ENCODE measurements around the gene BAIAP3. TPM values are rescaled to one million over a fixed set of nuclear protein-coding genes. Genes with fewer than 3 reads are reported as not detected.

Gene BAIAP3
- total RNA-seq, 1 experiment from 2014 or later, result not detected

DNA sequence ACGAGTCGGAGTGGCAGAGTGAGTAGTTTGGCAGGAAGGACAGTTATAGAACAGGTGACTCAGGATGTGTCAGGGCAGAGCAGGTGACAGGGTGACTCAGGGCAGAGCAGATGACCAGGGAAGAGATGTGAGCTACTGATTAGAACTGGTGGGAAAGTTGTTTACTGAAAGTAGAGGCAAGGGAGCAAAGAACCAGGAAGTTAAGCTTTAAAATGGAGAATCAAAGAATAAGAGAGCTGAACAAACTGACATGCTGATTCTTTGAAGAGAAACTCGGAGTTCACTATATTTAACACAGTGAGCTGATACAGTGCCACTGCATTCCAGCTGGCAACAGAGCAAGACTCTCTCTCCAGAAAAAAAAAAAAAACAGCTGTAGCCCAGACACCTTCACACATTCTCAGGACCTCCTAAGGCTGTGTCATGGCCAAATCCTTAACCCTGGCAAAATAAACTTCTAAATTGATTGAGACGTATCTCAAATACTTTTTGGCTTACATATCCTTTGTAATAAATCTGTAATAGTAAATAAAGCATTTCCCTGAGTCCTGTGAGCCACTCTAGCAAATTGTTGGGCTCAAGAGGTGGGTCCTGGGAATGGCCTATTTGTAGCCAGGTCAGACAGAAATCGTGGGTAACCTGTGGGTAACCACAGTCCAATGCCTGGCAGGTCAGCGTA lies 36.3 kb upstream of the BAIAP3 start:
- H3K27ac ChIP-seq (ENCODE audit: low read length), result no peak overlapping the region
- H3K4me2 ChIP-seq (ENCODE audit: low read depth, low read length, poor library complexity, severe bottlenecking), result no peak overlapping the region
- H3K4me3 ChIP-seq (ENCODE audit: low read length), result no peak overlapping the region
- no peaks in the 10 kb centered on the region for H3K9me2 ChIP-seq (replicated peaks; ENCODE audit: insufficient read depth, low read length)
- no peaks in the 10 kb centered on the region for H3K79me2 ChIP-seq (ENCODE audit: low read length)
- no peaks in the 10 kb centered on the region for H3K27me3 ChIP-seq (ENCODE audit: low read length)
- H4K20me1 ChIP-seq (ENCODE audit: insufficient read depth, low read depth, low read length), result peaks cover 6% of the 10 kb centered on the region; the same call in 1 of the 2 replicates
- no peaks in the 10 kb centered on the region for H3K36me3 ChIP-seq (ENCODE audit: insufficient read depth, low read length)
- H2AFZ ChIP-seq (ENCODE audit: low read length), result no peak overlapping the region
- no peak for DNase-seq
- no peaks in the 10 kb centered on the region for H3K9me3 ChIP-seq (ENCODE audit: low read length)
- peaks cover 11% of the 10 kb centered on the region for H3K4me1 ChIP-seq (ENCODE audit: low read length)
- no peak overlapping the region for H3K9ac ChIP-seq (ENCODE audit: low read length)

DNA sequence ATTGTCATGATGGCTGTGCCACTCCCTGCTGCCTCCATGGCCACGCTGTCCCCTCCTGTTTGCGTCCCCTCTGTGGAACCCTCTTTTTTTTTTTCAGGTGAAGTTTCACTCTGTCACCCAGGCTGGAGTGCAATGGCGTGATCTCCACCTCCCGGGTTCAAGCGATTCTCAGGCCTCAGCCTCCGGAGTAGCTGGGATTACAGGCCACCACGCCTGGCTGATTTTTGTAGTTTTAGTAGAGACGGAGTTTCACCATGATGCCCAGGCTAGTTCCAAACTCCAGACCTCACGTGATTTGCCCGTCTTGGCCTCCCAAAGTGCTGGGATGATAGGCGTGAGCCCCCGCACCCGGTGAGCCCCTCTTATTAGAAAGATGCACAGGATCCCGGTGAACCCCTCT lies 35.0 kb upstream of the BAIAP3 start:
- peaks cover 9% of the 10 kb centered on the region for H3K4me1 ChIP-seq (ENCODE audit: low read length)
- no peaks in the 10 kb centered on the region for H3K9me3 ChIP-seq (ENCODE audit: low read length)
- no peak overlapping the region for H3K27ac ChIP-seq (ENCODE audit: low read length)

DNA sequence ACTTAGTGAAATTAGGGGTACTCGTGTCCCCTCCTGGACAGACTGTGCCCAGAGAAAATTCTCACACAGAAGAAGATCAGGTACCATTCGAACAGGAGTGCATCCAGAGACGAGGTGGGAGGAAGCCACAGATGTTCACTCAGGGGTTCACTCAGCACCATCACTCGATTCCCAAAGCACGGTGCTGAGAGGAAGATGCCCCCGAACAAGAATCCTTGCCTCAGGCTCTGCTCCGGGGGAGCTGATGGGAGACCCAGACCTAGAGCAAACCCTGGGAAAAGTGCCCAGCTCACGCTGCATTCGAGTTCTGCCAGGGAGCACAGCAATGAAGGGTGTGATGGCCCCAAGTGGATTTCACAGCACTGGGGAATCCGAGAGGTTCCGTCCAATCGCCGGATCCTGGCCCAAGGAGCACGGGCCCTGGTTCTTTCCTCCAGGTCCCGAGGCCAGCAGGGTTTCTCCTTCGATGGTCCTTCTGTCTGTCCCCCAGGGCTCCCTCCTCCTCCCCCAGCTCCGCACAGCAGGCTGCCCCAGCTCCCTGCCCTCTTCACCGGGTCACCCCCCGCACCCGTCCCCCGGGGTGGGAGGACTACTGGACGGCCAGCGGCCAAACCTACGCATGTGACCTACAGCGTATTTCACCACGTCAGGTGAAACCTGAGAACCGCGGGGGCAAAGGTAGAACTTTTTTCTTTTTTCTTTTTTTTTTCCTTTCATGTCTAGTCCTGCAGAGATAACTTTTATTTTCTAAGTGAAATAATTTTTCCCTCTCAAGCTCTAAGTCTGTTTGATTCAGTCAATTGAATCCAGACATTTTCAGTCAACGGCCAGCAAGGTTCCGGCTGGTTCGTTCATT lies 34.2 kb upstream of the BAIAP3 start:
- H3K9me3 ChIP-seq (ENCODE audit: low read length), result no peaks in the 10 kb centered on the region
- no peak for DNase-seq
- H3K36me3 ChIP-seq (ENCODE audit: insufficient read depth, low read length), result no peaks in the 10 kb centered on the region
- no peak overlapping the region for H2AFZ ChIP-seq (ENCODE audit: low read length)
- no peaks in the 10 kb centered on the region for H3K79me2 ChIP-seq (ENCODE audit: low read length)
- no peaks in the 10 kb centered on the region for H3K9me2 ChIP-seq (replicated peaks; ENCODE audit: insufficient read depth, low read length)
- no peak overlapping the region for H3K4me2 ChIP-seq (ENCODE audit: low read depth, low read length, poor library complexity, severe bottlenecking)
- peaks cover 6% of the 10 kb centered on the region; the same call in 1 of the 2 replicates for H4K20me1 ChIP-seq (ENCODE audit: insufficient read depth, low read depth, low read length)
- no peak overlapping the region for H3K4me3 ChIP-seq (ENCODE audit: low read length)
- no peak overlapping the region for H3K27ac ChIP-seq (ENCODE audit: low read length)
- no peaks in the 10 kb centered on the region for H3K27me3 ChIP-seq (ENCODE audit: low read length)
- peaks cover 10% of the 10 kb centered on the region for H3K4me1 ChIP-seq (ENCODE audit: low read length)
- no peak overlapping the region for H3K9ac ChIP-seq (ENCODE audit: low read length)

More for the DNA sequence above, 35.0 kb upstream of the BAIAP3 start:
- Histone ChIP-seq H3K4me3 (ENCODE audit: low read length) (no peak overlapping the region), H4K20me1 (ENCODE audit: insufficient read depth, low read depth, low read length) (peaks cover 6% of the 10 kb centered on the region; the same call in 1 of the 2 replicates), H3K79me2 (ENCODE audit: low read length) (no peaks in the 10 kb centered on the region), H3K4me2 (ENCODE audit: low read depth, low read length, poor library complexity, severe bottlenecking) (no peak overlapping the region), H3K9me2 (replicated peaks; ENCODE audit: insufficient read depth, low read length) (no peaks in the 10 kb centered on the region), H3K27me3 (ENCODE audit: low read length) (no peaks in the 10 kb centered on the region), H3K9ac (ENCODE audit: low read length) (no peak overlapping the region), H2AFZ (ENCODE audit: low read length) (no peak overlapping the region), H3K36me3 (ENCODE audit: insufficient read depth, low read length) (no peaks in the 10 kb centered on the region)
- DNase-seq, result no peak

DNA sequence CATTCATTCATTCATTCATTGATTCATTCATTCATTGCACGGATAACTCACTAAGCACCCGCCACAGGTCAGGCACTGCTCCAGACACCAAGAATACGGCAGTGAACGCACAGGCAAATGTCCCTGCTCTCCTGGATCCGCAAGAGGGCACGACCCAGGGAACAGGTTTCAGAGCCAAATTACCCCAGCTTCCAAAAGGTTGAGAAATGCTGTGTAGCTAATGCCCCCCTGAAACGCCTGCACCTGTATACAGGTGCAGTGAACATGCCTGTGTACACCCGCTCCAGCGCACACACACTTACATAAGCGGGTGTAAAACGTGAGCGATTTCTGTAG lies 33.6 kb upstream of the BAIAP3 start:
- Histone ChIP-seq H3K27ac (ENCODE audit: low read length) (no peak overlapping the region), H2AFZ (ENCODE audit: low read length) (no peak overlapping the region), H3K9ac (ENCODE audit: low read length) (no peak overlapping the region), H3K4me1 (ENCODE audit: low read length) (peaks cover 11% of the 10 kb centered on the region; the same call in 1 of the 2 replicates), H3K4me3 (ENCODE audit: low read length) (no peak overlapping the region), H3K9me2 (replicated peaks; ENCODE audit: insufficient read depth, low read length) (no peaks in the 10 kb centered on the region), H4K20me1 (ENCODE audit: insufficient read depth, low read depth, low read length) (peaks cover 6% of the 10 kb centered on the region; the same call in 1 of the 2 replicates), H3K9me3 (ENCODE audit: low read length) (no peaks in the 10 kb centered on the region), H3K4me2 (ENCODE audit: low read depth, low read length, poor library complexity, severe bottlenecking) (no peak overlapping the region), H3K36me3 (ENCODE audit: insufficient read depth, low read length) (no peaks in the 10 kb centered on the region), H3K79me2 (ENCODE audit: low read length) (no peaks in the 10 kb centered on the region), H3K27me3 (ENCODE audit: low read length) (no peaks in the 10 kb centered on the region)
- no peak for DNase-seq

GRCh38 chr16:1300664-1301476 lies 32.6 kb upstream of the BAIAP3 start:
- Histone ChIP-seq H3K9me3 (ENCODE audit: low read length) (no peaks in the 10 kb centered on the region), H3K79me2 (ENCODE audit: low read length) (no peaks in the 10 kb centered on the region), H3K9me2 (replicated peaks; ENCODE audit: insufficient read depth, low read length) (no peaks in the 10 kb centered on the region), H3K4me2 (ENCODE audit: low read depth, low read length, poor library complexity, severe bottlenecking) (no peak overlapping the region), H3K9ac (ENCODE audit: low read length) (no peak overlapping the region), H3K27ac (ENCODE audit: low read length) (no peak overlapping the region), H3K36me3 (ENCODE audit: insufficient read depth, low read length) (no peaks in the 10 kb centered on the region), H2AFZ (ENCODE audit: low read length) (no peak overlapping the region), H3K27me3 (ENCODE audit: low read length) (no peaks in the 10 kb centered on the region), H4K20me1 (ENCODE audit: insufficient read depth, low read depth, low read length) (peaks cover 6% of the 10 kb centered on the region; the same call in 1 of the 2 replicates), H3K4me1 (ENCODE audit: low read length) (peaks cover 11% of the 10 kb centered on the region; the same call in 1 of the 2 replicates), H3K4me3 (ENCODE audit: low read length) (no peak overlapping the region)
- peak; percentile 83 for DNase-seq

DNA sequence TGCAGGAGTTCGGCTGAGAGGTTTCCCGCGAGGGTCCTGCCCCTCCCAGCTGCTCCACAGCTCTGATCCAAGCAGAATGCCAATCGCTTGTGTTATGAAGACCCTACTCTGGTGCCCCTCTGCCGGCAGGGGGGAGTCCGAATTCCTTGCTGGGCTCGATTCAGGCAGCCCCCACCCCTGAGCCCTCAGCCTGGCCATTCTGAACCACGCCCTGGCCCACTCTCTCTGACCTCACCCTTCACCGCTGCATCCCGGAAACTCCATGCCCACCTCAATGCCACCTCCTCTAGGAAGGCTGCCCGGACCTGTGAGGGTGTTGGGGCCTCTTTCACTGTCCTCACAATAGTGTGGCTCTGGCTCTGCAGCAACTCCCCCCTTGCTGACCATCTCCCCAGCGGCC lies 31.9 kb upstream of the BAIAP3 start:
- peaks cover 11% of the 10 kb centered on the region; the same call in 1 of the 2 replicates for H3K4me1 ChIP-seq (ENCODE audit: low read length)
- H3K36me3 ChIP-seq (ENCODE audit: insufficient read depth, low read length), result no peaks in the 10 kb centered on the region
- H3K9ac ChIP-seq (ENCODE audit: low read length), result no peak overlapping the region
- no peak for DNase-seq
- H3K27ac ChIP-seq (ENCODE audit: low read length), result no peak overlapping the region
- H3K4me3 ChIP-seq (ENCODE audit: low read length), result no peak overlapping the region
- no peaks in the 10 kb centered on the region for H3K9me2 ChIP-seq (replicated peaks; ENCODE audit: insufficient read depth, low read length)
- H3K4me2 ChIP-seq (ENCODE audit: low read depth, low read length, poor library complexity, severe bottlenecking), result no peak overlapping the region
- H3K79me2 ChIP-seq (ENCODE audit: low read length), result no peaks in the 10 kb centered on the region
- H3K9me3 ChIP-seq (ENCODE audit: low read length), result no peaks in the 10 kb centered on the region
- H3K27me3 ChIP-seq (ENCODE audit: low read length), result no peaks in the 10 kb centered on the region
- no peak overlapping the region for H2AFZ ChIP-seq (ENCODE audit: low read length)
- peaks cover 6% of the 10 kb centered on the region; the same call in 1 of the 2 replicates for H4K20me1 ChIP-seq (ENCODE audit: insufficient read depth, low read depth, low read length)

GRCh38 chr16:1305823-1306222 lies 27.6 kb upstream of the BAIAP3 start:
- Histone ChIP-seq H3K9me3 (ENCODE audit: low read length) (no peaks in the 10 kb centered on the region), H4K20me1 (ENCODE audit: insufficient read depth, low read depth, low read length) (peaks cover 9% of the 10 kb centered on the region), H3K27ac (ENCODE audit: low read length) (no peak overlapping the region), H3K4me3 (ENCODE audit: low read length) (no peak overlapping the region), H3K79me2 (ENCODE audit: low read length) (peaks cover 10% of the 10 kb centered on the region), H3K36me3 (ENCODE audit: insufficient read depth, low read length) (no peaks in the 10 kb centered on the region), H3K4me1 (ENCODE audit: low read length) (peaks cover 15% of the 10 kb centered on the region), H3K9ac (ENCODE audit: low read length) (no peak overlapping the region), H3K9me2 (replicated peaks; ENCODE audit: insufficient read depth, low read length) (no peaks in the 10 kb centered on the region), H3K4me2 (ENCODE audit: low read depth, low read length, poor library complexity, severe bottlenecking) (no peak overlapping the region), H3K27me3 (ENCODE audit: low read length) (no peaks in the 10 kb centered on the region), H2AFZ (ENCODE audit: low read length) (no peak overlapping the region)
- no peak for DNase-seq

- no peaks in the 10 kb centered on the region for H3K27me3 ChIP-seq (ENCODE audit: low read length)
- H3K4me3 ChIP-seq (ENCODE audit: low read length), result no peak overlapping the region
- peaks cover 14% of the 10 kb centered on the region for H4K20me1 ChIP-seq (ENCODE audit: insufficient read depth, low read depth, low read length)
- no peaks in the 10 kb centered on the region for H3K9me3 ChIP-seq (ENCODE audit: low read length)
- H3K9ac ChIP-seq (ENCODE audit: low read length), result no peak overlapping the region
- H3K79me2 ChIP-seq (ENCODE audit: low read length), result peaks cover 15% of the 10 kb centered on the region
- no peaks in the 10 kb centered on the region for H3K36me3 ChIP-seq (ENCODE audit: insufficient read depth, low read length)
- no peak overlapping the region for H2AFZ ChIP-seq (ENCODE audit: low read length)
- DNase-seq, result no peak
- H3K4me1 ChIP-seq (ENCODE audit: low read length), result peaks cover 20% of the 10 kb centered on the region
- H3K27ac ChIP-seq (ENCODE audit: low read length), result no peak overlapping the region
- no peaks in the 10 kb centered on the region for H3K9me2 ChIP-seq (replicated peaks; ENCODE audit: insufficient read depth, low read length)
- no peak overlapping the region for H3K4me2 ChIP-seq (ENCODE audit: low read depth, low read length, poor library complexity, severe bottlenecking)
Measured at GRCh38 chr16:1306334-1306733, 27.1 kb upstream of the BAIAP3 start.
